T47D (cell line): ENCODE results near the gene CCDC92.
A peak's percentile ranks its signal among the peaks of the same experiment; 100 is the strongest.

ENCODE experiments used
- DNase-seq, 2 experiments: peaks; one replicate each; pipeline versions ENCODE4 v3.0.0 to v3.0.0-alpha.2; 2011 to 2012; ENCODE audit warnings: low read depth in 1 of 2, low spot score in 1 of 2
- JUND ChIP-seq: IDR thresholded peaks from 2 replicates; pipeline ENCODE4 v1.6.1; 2012; ENCODE audit warnings: low read depth
- in situ Hi-C: cut with HindIII; loops from 2 replicates; pipeline ENCODE4 v1.10.0; 2016; ENCODE audit warnings: low sequenced_read_pairs, low pct_unique_long_range_greater_than_20kb

Gene CCDC92

GRCh38 chr12:123907726-123908476, 64.7 kb downstream of the CCDC92 start:
- in situ Hi-C loops, result no loop called here
- no peak for DNase-seq
- TF ChIP-seq JUND, result no peak

DNA sequence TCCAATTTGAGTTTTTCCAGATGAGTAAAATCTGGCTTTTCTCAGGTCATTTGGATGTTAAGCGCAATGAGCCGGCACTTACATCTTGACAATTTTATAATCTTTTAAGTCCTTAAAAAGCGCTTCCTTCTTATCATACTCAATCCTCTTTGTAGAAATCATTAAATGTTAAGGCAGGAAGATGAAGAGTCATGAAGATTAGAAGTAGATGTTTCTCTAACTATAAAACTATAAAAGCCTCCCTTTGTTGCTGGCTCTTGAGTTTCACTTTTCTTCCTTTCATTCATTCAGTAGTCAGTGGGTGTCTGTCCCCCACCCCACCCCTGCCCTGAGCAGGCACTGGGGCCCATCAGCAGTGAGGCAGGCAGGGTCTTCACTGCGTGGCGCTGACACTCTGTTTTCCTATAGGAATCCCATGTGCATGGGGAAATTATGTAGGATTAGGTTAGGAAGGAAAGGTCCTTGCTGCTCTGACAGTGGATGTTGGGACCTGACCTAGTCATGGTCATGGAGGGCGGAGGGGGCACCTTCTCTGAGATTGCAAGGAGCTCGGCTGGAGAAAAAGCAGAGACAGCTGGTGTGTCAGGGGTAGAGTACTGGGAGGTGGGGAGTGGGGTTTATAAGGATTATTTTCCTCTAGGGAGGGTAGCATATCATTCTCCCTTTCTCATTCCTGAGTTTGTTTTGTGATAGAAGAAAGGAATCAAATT, 65.8 kb downstream of the CCDC92 start:
- no peak for TF ChIP-seq JUND
- in situ Hi-C loops, result no loop called here
- no peak for DNase-seq

- TF ChIP-seq JUND, result no peak
- DNase-seq, result peak; percentile 53 to 83
- in situ Hi-C loops, result no loop called here
Measured at GRCh38 chr12:123905319-123905925, 67.2 kb downstream of the CCDC92 start.

DNA sequence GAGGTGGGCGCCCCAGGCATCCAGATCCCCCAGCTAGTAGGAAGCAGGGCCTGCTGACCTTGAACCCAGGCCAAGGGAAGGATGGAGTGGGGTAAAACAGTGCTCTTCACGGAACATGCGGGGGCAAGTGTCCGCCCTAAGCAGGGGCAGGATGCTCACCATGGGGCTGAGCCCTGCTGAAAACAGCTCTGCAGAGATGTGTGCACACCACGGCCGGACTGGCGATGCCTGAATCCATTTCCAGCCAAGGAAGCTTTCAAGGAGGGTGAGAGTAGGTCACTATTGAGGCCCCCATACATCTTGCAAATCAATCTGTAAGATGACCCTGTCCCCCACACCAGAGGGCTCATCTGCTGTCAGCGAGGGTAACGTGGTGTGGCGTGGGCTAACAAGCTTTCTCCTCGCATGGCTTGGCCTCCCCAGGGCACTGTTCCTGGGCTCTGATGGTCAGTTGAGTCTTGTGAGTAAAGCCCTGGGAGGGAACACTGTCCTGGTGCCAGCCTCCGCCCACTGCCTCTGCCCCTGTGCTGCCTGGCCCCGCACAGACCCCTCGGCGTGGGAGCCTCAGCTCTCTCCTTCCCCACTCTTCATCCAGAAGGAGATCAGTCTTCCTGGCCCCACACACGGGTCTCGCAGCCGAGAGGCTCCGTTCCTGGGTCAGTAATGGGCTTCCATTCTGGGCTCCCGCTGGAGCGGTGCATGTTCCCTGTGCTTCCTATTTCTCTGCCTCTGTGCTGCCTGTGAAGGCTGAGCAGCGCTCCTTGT, 69.1 kb downstream of the CCDC92 start:
- DNase-seq, result no peak
- TF ChIP-seq JUND, result no peak

GRCh38 chr12:123902821-123903220, 69.8 kb downstream of the CCDC92 start:
- in situ Hi-C loops, result no loop called here

More for the DNA sequence above, 69.1 kb downstream of the CCDC92 start:
- in situ Hi-C loops, result no loop called here

GRCh38 chr12:123900871-123901376, 71.7 kb downstream of the CCDC92 start:
- in situ Hi-C loops, result no loop called here
- DNase-seq, result no peak
- no peak for TF ChIP-seq JUND

More at GRCh38 chr12:123902821-123903220, 69.8 kb downstream of the CCDC92 start:
- no peak for DNase-seq
- no peak for TF ChIP-seq JUND

DNA sequence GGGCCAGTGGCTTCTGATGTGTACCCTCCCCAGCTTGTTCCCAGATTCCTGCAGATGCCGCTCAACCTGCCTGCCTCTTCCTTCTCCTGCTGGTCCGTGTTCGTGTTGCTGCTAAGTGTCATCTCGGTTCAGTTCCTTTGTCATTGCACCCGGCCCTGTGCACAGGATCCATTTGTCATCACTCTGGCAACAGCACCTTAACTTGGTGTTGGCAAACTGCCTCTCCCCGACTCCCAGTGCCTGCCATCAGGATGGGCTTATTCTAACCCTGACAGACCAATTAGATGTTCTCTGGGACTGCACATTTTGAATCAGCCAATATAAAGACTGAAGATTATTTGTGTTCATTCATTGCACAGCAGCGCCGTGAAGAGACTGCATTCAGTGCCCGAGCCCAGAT, 73.3 kb downstream of the CCDC92 start:
- in situ Hi-C loops, result no loop called here
- no peak for TF ChIP-seq JUND

DNA sequence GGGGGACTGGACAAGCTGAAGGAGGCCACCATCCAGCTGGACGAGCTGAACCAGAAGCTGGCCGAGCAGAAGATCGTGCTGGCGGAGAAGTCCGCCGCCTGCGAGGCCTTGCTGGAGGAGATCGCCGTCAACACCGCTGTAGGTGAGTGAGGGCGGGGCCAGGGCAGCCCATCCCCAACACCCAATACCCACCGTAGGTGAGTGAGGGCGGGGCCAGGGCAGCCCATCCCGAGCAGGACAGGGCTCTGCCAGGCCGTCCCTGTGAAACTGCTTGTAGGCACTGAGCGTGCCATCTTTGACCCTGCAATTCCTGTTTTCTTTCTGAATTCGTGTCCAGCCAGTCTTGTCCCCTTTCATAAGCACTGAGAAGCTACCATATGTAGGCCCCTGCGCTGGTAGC, 74.0 kb downstream of the CCDC92 start:
- in situ Hi-C loops, result no loop called here
- TF ChIP-seq JUND, result no peak
- no peak for DNase-seq

More for the DNA sequence above, 73.3 kb downstream of the CCDC92 start:
- DNase-seq, result no peak

- TF ChIP-seq JUND, result no peak
- in situ Hi-C loops, result no loop called here
- DNase-seq, result no peak
Measured at GRCh38 chr12:123897221-123897620, 75.4 kb downstream of the CCDC92 start.

DNA sequence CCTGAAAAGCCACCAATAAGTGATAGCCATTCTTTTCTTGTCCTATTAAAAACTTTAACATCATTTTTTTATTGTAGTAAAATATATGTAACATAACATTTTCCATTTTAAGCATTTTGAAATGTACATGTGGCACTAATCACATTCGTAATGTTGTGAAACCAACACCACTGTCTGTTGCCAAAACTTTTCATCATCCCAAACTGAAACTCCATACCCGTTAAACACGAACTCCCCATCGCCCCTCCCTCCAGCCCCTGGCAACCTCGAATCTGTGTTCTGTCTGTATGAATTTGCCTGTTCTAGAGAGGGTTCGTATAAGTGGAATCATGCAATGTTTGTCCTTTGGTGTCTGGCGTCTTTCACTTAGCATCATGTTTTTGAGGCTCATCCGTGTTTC, 75.9 kb downstream of the CCDC92 start:
- no peak for DNase-seq
- no peak for TF ChIP-seq JUND
- in situ Hi-C loops, result no loop called here

GRCh38 chr12:123895451-123895850, 77.2 kb downstream of the CCDC92 start:
- no peak for TF ChIP-seq JUND
- no peak for DNase-seq
- in situ Hi-C loops, result no loop called here

DNA sequence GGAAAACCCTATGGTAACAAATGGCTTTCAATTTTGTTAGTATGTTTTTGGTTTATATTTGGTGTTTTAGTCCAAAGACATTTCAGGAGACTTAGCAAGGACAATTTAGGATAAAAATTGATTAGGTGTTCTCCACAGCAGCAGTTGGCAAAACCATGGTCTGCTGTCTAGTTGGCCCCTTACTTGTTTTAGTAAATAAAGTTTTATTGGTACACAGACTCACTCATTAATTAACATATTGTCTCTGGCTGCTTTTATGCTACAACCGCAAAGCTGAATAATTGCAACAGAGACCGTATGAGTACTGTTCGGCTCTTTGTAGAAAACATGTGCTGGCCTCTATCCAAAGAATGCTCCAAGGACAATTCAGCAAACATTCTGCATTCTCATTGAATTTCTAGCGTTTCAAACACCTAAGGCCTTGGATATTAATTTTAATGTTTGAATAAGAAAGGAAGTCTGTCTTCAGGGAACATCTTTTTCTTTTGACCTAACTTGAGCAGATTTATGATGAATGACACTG, 77.7 kb downstream of the CCDC92 start:
- no peak for DNase-seq
- in situ Hi-C loops, result no loop called here
- TF ChIP-seq JUND, result no peak
